Measurements from ENCODE around the gene CDH12. TPM values are rescaled to one million over a fixed set of nuclear protein-coding genes. Genes with fewer than 3 reads are reported as not detected.

CDH12 gene
- total RNA-seq = not detected in 2 replicates

DNA sequence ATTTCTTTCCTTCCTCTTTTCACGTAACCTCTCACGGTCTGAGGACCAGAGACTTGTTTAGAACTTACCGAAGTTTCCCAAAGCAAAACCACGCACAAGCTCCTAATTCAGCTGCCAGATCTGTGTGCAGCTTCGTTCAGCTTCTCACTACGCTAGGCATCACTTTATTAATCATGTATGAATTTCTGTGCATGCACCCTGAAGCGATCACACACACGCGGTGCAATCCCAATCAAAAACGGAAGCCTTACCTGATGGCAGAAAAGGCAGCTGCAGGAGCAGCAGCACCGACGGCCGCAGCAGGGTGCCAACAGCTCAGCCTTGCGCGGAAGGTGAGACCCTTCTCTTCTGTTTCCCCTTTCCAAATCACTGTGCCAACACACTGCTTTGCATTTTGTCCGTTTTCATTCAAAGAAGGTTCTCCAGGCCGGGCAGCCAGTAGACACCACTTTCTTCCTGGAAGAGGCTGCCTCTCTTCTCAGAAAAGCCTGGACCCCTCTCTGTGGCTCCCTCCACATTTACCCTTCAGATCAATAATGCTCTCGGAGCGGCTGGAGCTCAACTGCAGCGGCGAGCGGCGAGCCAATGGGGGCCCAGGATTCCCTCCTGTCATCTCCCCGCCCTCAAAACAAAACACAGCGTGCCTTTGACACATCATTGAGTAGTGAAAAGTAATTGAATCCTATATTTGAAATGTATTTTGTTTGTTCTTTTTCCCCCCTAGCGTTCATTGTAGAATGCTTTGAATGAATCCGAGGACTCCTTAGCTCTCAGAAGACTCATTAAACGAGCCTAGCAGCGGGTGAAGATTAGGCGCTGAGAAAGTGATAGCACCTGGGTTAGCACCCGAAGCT, at the start of gene CDH12:
TSS of gene CDH12 (minus strand) at position 538 of the 854 bp plus-strand sequence.

Data from smooth muscle cell of the pulmonary artery (primary cell).